ENCODE data around the gene MYLK3.
"Not testable (repeated sequence)": the region's sequence is repeated elsewhere in the genome, so short reads cannot be mapped to it uniquely, and the experiment has no call there.

The MYLK3 gene

DNA sequence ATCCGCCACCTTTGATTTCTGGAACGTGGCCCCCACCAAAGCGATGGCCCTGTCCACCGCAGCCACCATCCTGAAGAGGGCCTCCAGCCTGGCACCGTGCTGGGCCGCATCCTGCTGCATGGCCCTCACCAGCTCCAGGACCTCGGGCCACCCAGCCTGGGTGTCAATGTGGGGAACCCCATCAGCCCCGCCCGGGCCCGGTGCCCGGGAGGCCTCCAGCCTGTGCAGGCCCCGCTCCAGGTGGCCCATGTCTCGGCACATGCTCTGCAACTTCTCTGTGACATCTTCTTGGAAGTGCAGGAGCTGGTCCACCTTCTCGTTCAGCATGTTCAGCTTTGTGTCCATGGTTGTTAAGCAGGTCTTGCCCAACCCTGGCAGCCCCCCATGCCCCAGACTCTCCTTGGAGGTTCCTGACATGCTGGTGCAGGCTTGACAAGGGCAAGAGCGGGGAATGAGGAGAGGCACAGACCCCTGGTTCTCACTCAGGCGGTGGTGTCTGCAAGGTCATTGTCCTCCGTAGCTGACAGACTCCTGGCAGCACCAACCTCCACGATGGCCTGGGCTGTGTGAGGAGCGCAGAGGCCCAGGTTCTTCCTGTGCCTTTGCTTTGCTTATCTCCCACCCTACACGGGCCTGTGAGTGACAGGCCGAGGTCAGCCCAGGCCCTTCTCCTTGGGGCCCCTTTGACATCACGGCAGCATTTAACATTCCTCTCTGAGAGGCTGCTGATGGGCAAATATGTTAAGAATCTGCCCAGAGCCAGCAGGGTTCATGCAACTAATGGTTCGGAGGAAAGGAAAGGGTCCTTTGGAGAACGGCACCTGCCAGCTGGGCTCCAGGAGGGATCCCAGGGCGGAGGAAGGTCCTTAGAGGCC is at the start of gene MYLK3:
TSS of gene MYLK3 (minus strand) at position 568 of the 875 bp plus-strand sequence. CDS start at position 417, 151 bp downstream.
- no peak for FAIRE-seq

DNA sequence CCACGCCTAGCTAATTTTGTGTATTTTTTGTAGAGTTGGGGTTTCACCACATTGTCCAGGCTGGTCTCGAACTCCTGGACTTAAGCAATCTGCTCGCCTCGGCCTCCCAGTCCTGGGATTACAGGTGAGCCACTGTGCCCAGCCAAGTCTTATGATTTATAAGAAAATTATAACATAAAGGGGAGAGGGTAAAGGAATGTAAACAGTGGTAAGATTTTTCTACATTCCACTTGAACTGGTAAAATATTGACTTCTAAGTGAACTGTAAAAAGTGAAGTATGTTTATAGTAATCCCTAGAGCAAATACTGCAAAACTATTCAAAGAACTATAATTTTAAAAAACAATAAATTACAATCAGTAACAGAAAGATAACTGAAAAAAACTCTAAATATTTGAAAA is 49.4 kb upstream of the MYLK3 start:
- FAIRE-seq: no peak

DNA sequence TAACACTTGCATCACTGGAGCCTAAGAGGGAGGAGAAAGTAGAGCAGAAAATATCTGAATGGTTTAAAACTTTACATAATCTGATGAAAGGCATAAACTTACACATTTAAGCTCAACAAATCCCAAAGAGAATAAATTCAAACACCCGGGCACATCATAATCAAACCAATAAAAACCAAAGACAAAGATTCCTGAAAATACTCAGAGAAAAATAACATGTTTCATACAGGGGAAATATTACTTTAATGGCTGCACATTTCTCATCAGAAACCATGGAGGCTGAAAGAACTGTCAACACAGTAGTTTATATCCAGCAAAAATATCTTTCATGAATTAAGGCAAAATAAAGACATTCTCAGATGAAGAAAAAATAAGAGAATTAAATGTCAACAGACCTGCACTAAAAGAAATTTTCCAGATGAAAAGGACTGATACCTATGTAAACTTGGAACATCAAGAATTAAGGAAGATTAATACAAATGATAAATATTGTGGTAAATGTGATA is 48.7 kb upstream of the MYLK3 start:
- no peak for FAIRE-seq

DNA sequence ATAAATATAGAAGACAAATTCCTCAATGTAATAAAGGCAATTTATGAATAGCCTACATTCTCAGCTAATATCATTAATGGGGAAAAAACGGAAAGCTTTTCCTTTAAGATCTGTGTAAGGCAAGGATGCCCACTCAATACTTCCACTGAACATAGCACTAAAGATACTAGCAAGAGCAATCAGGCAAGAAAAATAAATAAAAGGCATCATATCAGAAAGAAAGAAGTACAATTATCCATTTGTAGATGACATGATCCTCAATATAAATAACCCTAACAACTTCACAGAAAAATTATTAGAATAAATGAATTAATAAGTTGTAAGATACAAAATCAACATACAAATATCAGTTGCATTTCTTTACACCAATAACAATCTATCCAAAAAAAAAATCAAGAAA is 45.7 kb upstream of the MYLK3 start:
- FAIRE-seq: no peak

DNA sequence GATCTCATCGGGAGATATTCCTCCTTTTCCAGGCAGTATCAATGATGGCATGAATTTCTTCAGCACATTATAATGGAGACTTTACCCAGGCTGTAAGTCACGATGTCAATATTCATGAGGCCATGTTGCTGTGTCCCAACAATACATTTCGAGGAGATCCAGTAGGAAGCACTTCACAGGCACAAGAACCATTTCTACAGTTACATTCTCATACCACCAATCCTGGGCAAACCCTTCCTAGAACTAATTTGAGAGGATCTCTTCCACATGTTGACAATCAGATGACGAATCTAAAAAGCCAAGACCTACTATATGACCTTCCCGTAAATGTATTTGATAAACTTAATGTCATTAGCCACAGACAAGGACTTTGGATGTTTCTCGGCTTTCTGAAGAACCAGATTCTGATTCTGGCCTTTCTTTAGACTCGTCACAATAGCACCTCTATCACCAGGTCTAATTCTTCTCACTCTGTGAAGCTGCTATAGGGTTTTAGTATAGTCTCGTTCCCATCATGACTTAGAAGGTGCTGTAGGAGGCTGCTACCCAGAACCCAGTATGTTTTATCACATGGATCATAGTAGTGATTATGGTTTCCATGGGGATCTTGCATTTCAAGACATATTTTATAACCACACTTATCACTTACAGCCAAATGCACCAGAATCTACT is 42.6 kb upstream of the MYLK3 start:
- FAIRE-seq: no peak

DNA sequence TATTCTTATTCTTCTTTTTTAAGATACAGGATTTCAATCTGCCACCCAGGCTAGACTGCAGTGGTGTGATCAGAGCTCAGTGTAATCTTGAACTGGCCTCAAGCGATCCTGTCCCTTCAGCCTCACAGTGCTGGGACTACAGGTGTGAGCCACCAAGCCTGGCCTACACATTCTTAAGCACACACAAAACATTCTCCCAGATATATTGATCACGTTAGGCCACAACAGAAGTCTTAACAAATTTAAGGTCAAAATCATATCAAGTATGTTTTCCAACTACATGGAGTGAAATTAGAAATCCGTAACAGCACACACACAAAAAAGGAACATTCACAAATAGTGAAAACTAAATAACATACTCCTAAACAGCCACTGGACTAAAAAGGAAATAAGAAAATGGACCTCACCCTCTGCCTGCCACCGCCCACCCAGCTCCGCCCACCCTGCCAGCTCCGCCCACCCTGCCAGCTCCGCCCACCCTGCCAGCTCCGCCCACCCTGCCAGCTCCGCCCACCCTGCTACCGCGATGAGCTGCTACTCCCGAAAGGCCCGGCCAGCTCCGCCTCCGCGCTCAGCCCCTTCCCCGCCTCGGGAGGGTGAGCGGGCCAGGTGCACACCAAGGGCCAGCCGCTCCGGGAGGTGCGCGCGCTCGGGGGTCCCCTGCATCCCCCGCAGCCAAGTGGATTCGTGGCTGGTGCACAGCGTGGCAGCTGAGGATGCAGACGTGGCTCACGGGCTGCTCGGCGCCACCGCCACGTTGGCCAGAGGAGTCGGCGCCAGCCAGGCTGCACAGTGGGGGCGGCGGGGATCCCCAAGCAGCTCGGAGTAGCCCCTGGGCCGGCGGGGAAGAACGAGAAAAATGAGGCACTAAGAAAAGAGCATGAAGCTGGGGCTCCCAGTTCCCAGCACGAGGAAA is 41.6 kb upstream of the MYLK3 start:
- no peak for FAIRE-seq

DNA sequence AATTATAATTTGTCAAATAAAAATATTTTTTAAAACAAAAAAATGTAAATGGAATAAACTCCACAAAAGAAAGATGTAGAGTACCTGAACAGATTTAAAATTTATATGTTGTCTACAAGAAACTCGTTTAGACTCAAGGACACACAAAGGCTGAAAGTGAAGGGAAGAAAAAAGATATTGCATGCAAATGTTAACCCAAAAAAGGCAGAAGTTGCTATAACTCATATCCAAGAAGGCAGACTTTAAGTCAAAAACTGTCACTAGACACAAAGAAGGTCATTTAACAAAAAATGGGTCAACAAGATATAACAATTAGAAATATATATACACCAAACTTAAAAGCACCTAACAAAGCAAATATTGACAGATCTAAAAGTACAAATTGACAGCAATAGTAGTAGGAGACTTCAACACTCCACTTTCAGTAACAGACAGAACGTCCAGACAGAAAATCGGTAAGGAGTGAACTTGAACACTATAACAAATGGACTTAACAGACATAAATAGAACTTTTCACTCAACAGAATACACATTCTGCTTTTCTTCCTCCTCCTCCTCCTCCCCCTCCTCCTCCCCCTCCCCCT is 40.8 kb upstream of the MYLK3 start:
- FAIRE-seq: no peak

DNA sequence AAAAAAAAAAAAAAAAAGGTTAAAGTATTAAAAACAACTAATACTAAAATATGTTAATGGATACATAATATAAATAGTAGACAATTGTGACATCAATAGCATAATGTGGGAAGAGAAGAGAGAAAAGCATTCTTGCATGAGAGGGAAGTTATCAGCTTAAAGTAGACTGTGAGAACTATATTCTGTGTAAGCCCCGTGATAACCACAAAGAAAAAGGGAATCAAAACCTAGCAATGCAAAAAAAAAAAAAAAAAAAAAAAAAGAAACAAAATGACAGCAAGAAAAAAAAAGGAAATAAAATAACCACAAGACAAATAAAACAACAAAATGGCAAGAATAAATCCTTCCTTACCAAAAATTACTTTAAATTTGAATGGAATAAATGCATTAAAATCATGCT is 39.8 kb upstream of the MYLK3 start:
- FAIRE-seq: no peak

DNA sequence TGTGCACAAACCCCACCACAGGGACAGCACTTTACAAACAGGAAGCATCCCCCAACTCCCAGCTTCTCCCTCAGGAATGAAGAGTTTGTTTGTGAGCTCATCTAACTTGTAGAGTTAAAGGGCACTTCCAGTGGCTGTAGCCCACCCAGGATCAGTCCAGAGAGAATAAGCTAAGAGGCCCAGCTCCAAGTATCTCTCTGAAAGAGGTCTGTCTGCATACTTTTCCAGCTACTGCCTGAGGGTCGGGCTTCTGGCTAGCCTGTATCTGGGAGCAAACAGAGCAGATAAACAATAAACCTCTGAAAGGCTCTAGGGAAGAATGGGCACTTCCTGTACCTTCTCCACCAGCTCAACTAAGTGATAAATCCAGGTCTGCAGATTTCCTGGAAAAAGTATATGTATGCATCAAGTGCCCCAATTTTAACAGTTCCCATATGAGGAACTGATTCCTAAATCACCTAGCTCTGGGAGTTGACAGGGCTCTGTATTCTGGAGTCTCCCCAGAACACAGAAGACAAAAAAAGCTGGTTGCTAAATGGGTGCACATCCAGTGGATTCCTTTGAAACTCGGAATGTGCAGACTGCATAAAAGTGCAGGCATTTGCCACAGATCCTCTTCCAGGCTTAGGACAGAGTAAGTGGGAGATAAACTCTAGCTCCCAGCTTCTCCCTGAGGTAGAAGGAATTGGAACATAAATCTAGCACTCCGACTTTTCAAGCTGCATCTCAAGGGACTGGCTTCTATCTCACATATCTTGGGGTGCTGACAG is 37.1 kb upstream of the MYLK3 start:
- no peak for FAIRE-seq

DNA sequence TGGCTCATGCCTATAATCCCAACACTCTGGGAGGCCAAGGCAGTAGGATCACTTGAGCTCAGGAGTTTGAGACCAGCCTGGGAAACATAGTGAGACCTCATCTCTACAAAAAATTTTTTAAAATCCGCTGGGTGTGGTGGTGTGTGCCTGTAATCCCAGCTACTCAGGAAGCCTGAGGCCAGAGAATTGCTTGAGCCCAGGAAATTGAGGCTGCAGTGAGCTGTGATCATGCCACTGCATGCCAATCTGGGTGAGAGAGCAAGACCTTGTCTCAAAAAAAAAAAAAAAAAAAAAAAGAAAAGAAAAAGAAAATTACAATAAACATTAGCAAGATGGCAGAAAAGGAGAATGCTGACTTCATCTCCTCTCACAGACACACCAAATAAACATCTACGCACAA is 36.4 kb upstream of the MYLK3 start:
- not testable (repeated sequence) for FAIRE-seq

DNA sequence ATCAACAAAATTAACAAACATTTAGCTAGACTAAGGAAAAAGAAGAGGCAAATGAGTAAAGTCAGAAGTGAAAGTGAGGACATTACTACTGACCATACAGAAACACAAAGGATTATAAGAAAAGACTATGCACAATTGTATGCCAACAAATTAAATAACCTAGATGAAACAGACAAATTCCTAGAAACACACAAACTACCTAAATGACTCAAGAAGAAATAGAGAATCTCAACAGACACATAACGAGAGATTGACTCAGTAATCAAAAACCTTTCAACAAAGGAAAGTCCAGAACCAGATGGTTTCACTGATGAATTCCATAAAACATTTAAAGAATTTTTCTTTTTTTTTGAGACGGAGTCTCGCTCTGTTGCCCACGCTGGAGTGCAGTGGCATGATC is 35.7 kb upstream of the MYLK3 start:
- no peak for FAIRE-seq

DNA sequence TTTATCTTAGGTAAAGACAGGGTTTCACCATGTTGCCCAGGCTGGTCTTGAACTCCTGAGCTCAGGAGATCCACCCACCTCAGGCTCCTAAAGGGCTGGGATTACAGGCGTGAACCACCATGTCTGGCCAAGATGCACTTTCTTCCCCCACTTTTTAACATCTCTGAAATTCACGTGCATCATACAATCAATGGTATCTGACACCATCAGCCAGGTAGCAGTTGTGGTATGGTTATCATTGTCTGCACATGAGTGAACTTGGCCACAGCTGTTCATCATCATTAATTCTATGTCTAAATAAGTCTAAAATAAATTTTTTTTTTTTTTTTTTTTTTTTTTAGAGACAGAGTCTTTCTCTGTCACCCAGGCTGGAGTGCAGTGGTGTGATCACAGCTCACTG is 34.2 kb upstream of the MYLK3 start:
- no peak for FAIRE-seq

DNA sequence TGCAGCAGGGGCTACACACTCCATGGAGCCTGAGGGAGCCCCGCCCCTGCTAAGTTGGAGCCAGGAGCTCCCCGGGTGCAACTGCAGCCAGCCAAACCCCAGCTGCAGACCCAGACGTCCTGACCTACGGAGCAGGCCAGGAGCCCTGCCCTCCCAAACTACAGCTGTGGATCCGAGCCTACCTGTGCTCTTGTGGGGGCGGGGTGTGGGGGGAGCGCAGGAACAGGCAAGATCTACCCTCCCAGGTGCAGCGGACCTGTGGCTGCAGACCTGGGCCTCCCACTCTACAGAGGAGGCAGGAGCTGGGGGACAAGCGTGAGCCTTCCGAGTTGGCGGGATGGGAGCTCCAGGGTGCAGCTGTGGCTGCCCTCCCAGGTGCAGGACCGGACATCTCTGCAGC is 29.7 kb upstream of the MYLK3 start:
- no peak for FAIRE-seq

DNA sequence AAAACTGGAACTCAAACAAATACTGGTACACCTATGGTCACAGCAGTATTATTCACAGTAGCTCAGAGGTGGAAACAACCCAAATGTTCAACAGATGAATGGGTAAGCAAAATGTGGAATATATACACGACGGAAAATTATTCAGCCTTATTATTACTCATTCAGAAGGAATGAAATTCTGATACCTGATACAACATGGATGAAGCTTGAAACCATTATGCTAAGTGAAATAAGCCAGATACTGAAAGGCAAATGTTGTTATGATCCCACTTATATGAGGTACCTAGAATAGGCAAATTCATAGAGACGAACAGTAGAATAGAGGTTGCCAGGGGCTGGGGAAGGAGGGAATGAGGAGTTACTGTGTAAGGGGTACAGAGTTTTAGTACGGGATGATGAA is 27.1 kb upstream of the MYLK3 start:
- FAIRE-seq: no peak

DNA sequence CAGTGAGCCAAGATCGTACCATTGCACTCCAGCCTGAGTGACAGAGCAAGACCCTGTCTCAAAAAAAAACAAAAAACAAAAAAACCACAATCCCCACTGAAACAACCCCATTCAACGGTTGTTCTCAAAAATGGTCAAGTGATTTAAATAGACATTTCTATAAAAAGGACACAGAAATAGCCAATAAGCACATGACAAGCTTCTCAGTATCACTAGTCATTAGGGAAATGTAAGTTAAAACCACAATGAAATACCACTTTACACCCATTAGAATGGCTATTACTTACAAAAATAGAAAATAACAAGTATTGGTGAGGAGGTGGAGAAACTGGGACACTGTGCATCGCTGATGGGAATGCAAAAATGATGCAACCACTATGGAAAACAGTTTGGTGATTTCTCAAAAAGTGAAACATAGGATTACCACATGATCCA is 26.6 kb upstream of the MYLK3 start:
- FAIRE-seq: no peak

DNA sequence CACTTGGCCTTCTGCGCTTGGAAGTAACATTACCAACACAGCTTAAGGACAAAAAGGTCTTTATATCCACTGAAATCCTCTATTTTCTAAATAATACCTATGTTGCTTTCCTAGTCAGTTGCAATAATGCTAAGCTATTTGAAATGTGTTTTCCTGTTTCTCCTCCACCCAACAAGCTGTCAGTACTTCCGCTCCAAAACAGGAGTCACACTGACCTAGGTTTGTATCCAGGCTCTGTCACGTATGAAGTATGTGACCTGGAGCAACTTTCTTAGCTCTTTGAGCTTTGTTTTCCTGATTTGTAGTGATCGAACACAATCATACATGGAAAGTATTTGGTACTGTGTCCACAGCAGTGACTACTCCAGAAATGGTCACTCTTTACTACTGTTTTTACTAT is 24.3 kb upstream of the MYLK3 start:
- FAIRE-seq: no peak

DNA sequence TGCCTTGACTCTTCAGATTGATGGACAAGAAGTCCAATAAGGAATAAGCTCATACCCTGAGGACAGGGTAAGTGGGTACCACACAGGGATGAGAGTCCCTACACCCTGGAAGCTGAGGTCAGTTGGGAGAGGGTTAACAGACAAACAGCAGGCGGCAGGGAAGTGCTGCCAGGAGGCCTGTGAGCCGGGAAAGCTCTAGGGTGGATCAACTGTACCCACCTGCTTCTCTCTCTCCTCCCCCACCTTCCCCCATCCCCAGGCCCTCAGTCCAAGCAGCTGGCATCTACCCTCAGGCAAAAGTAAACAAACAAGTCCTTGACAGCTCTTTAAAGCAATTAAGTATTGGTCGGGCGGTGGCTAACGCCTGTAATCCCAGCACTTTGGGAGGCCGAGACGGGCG is 20.7 kb upstream of the MYLK3 start:
- no peak for FAIRE-seq

DNA sequence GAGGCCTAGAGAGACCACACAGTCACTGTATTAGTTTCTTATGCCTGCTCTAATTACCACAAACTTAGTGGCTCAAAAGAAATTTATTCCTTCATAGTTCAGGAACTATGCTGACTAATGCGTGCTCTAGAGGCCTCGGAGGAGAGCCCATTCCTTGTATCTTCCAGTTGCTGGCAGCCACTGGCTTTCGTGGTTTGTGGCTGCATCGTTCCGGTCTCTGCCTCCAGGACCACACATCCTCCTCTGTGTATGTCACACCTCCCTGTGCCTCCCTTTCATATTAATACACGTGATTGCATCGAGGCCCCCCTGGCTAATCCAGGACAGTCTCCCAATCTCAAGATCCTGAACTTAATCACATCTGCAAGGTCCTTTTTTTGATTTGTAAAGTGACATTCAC is 16.9 kb upstream of the MYLK3 start:
- FAIRE-seq: no peak

DNA sequence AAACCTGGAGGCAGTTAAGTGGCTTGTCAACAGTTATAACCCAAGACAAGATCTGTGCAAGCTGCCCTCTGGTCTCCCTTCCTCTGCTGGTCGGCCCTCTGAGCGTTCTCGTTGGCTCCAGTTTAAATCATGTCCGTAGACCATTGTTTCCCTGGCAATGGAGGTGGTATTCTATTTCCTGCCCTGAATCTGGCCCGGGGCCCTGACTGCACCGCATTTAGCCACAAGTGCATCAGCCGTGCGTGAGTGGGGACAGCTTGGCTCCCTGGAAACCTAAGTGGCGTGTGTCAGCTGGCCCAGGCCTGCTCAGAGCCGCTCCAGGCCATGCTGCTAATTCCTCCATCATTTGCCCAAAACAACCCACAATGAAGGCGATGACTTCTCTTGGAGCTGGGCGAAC is 15.0 kb upstream of the MYLK3 start:
- no peak for FAIRE-seq

DNA sequence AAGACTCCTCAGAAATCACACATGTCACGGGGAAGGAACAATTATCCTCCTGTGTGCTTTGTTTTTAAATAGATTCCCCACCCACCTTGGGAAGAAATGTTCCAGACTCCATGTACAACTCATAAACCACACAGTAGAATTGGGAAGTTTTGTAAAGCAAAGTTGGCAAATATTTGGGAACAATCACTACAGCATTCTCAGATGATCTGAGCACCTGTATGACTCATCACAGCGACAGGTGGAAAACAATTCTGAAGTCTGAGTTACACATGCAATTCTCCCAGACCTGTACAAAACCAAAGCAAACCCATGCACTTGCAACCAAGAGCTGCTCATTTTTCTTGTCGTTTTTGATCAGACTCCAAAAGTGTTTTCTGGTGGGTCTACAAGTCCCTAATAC is 14.4 kb upstream of the MYLK3 start:
- FAIRE-seq: no peak

DNA sequence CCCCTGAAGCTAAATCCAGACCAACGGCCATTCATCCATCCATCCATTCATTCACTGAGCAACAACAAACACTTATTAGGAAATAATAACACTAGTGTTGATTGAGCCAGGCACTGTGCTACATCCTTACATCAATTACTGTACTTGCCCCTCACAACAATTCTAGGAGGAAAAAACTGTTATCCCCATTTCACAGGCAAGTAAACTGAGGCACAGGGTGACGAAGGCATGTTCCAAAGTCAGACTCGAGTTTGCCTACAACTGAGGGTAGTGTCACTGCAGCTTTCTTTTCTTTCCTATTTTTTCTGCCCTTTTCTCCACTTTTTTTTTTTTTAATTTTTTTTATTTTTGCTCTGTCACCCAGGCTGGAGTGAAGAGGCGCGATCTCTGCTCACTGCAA is 11.2 kb upstream of the MYLK3 start:
- FAIRE-seq: no peak
